IMR-90 (cell line): ENCODE measurements around the gene GPC6. TPM values are rescaled to one million over a fixed set of nuclear protein-coding genes. Genes with fewer than 3 reads are reported as not detected.

Experiments used
- ATAC-seq: fragments of 200-7000 bp; cut with Tn5 transposase; 2 replicates; pipeline ENCODE4 v1.9.1; 2020; ENCODE audit warnings: low read depth, mild to moderate bottlenecking, moderate library complexity
- BruUV-seq: library from RNA; stranded (reverse); fragments of 400-500 nt; replicated peaks from 2 replicates; lab custom pipeline; 2021; lab: Mats Ljungman, UMichigan
- CTCF ChIA-PET: fragments of 300-600 bp; formaldehyde crosslinking; extraction: SDS; loops from one replicate; lab custom pipeline; 2021; ENCODE audit warnings: antibody characterized with exemption; lab: Yijun Ruan, JAX
- POLR2A ChIA-PET: fragments of 300-600 bp; sonication (Branson Sonifier 250); formaldehyde crosslinking; loops from one replicate; lab custom pipeline; 2022; ENCODE audit warnings: antibody characterized with exemption; ENCODE audit not compliant: unreplicated experiment; lab: Charles Lee
- DNase-seq: peaks from one replicate; pipeline ENCODE4 v3.0.0; 2013
- H2AFZ ChIP-seq: replicated peaks from 2 replicates; pipeline ENCODE3; 2013; ENCODE audit warnings: low read length, mild to moderate bottlenecking; ENCODE audit not compliant: poor library complexity
- H2AK5ac ChIP-seq: 2 replicates; pipeline ENCODE4 v1.6.1; 2013; ENCODE audit warnings: low read depth, low read length, inconsistent platforms
- H2AK9ac ChIP-seq: replicated peaks from 2 replicates; pipeline ENCODE3; 2013; ENCODE audit warnings: mild to moderate bottlenecking, low read depth, low read length, moderate library complexity; ENCODE audit not compliant: poor library complexity
- H2BK120ac ChIP-seq: 2 replicates; pipeline ENCODE4 v1.6.1; 2013; ENCODE audit warnings: low read depth, low read length, inconsistent platforms
- H2BK15ac ChIP-seq: 3 replicates; pipeline ENCODE4 v1.6.1; 2013; ENCODE audit warnings: low read depth, low read length, inconsistent platforms
- H2BK20ac ChIP-seq: 2 replicates; pipeline ENCODE4 v1.6.1; 2013; ENCODE audit warnings: low read depth, mild to moderate bottlenecking, inconsistent platforms, low read length, moderate library complexity
- H2BK5ac ChIP-seq: 2 replicates; pipeline ENCODE4 v1.6.1; 2013; ENCODE audit warnings: mild to moderate bottlenecking, low read depth, low read length, inconsistent platforms; ENCODE audit not compliant: poor library complexity, severe bottlenecking
- H3K14ac ChIP-seq: replicated peaks from 2 replicates; pipeline ENCODE4 v1.6.1; 2013; ENCODE audit warnings: low read depth, low read length, inconsistent platforms
- H3K18ac ChIP-seq: 2 replicates; pipeline ENCODE4 v1.6.1; 2013; ENCODE audit warnings: low read depth, low read length, control low read depth
- H3K23ac ChIP-seq: 2 replicates; pipeline ENCODE4 v1.6.1; 2013; ENCODE audit warnings: low read depth, low read length, inconsistent platforms
- H3K27ac ChIP-seq: 2 replicates; pipeline ENCODE4 v1.5.1; 2013; ENCODE audit warnings: mild to moderate bottlenecking, control low read depth, low read length; ENCODE audit not compliant: insufficient read depth
- H3K27me3 ChIP-seq: 2 replicates; pipeline ENCODE4 v1.6.1; 2013; ENCODE audit warnings: low read length; ENCODE audit not compliant: control insufficient read depth, insufficient read depth
- H3K36me3 ChIP-seq: 2 replicates; pipeline ENCODE4 v1.6.1; 2013; ENCODE audit warnings: low read length, mixed read lengths; ENCODE audit not compliant: control insufficient read depth, insufficient read depth
- H3K4ac ChIP-seq: 2 replicates; pipeline ENCODE4 v1.6.1; 2013; ENCODE audit warnings: low read depth, low read length, inconsistent platforms
- H3K4me1 ChIP-seq: 2 replicates; pipeline ENCODE4 v1.6.1; 2013; ENCODE audit warnings: low read length, mixed read lengths; ENCODE audit not compliant: control insufficient read depth, insufficient read depth
- H3K4me2 ChIP-seq: 2 replicates; pipeline ENCODE4 v1.6.1; 2013; ENCODE audit warnings: low read depth, mild to moderate bottlenecking, control low read depth, low read length, moderate library complexity
- H3K4me3 ChIP-seq: 2 replicates; pipeline ENCODE4 v1.5.1; 2013; ENCODE audit warnings: low read depth, mild to moderate bottlenecking, control low read depth, low read length, moderate library complexity; ENCODE audit not compliant: insufficient read depth
- H3K56ac ChIP-seq: 2 replicates; pipeline ENCODE4 v1.6.1; 2013; ENCODE audit warnings: low read length, inconsistent platforms; ENCODE audit not compliant: insufficient read depth; ENCODE audit errors: extremely low read depth
- H3K79me1 ChIP-seq, 2 experiments: 2 replicates each; pipeline ENCODE4 v1.6.1; 2013; ENCODE audit warnings: low read length in 2 of 2, inconsistent platforms in 1 of 2, low read depth in 1 of 2
- H3K9ac ChIP-seq: 2 replicates; pipeline ENCODE4 v1.6.1; 2013; ENCODE audit warnings: low read depth, low read length, control low read depth
- H3K9me1 ChIP-seq: 2 replicates; pipeline ENCODE4 v1.6.1; 2013; ENCODE audit warnings: low read length, inconsistent platforms; ENCODE audit not compliant: insufficient read depth
- H3K9me3 ChIP-seq: 2 replicates; pipeline ENCODE4 v1.6.1; 2013; ENCODE audit warnings: low read length; ENCODE audit not compliant: control insufficient read depth, insufficient read depth
- H4K20me1 ChIP-seq: 2 replicates; pipeline ENCODE4 v1.6.1; 2013; ENCODE audit warnings: low read length, inconsistent platforms; ENCODE audit not compliant: insufficient read depth
- H4K5ac ChIP-seq: 2 replicates; pipeline ENCODE4 v1.6.1; 2013; ENCODE audit warnings: mild to moderate bottlenecking, low read depth, low read length, control low read depth
- H4K8ac ChIP-seq, 2 experiments: 2 replicates each; pipeline ENCODE4 v1.6.1; 2013; ENCODE audit warnings: low read depth in 2 of 2, low read length in 2 of 2, control low read depth in 1 of 2, inconsistent platforms in 1 of 2
- H4K91ac ChIP-seq: 2 replicates; pipeline ENCODE4 v1.6.1; 2013; ENCODE audit warnings: low read depth, low read length, inconsistent platforms; ENCODE audit not compliant: insufficient read depth
- BHLHE40 ChIP-seq: fragments of 150-350 bp; IDR thresholded peaks from 2 replicates; pipeline ENCODE4 v1.6.1; 2016; ENCODE audit warnings: mild to moderate bottlenecking, low read depth, low read length
- CEBPB ChIP-seq: IDR thresholded peaks from 2 replicates; pipeline ENCODE4 v1.6.1; 2012; ENCODE audit warnings: low read depth, low read length, improper control_type of control experiment
- CHD1 ChIP-seq: IDR thresholded peaks from 2 replicates; pipeline ENCODE4 v1.6.1; 2012; ENCODE audit warnings: low read depth, low read length, improper control_type of control experiment
- CTCF ChIP-seq: conservative IDR thresholded peaks from 2 replicates; pipeline ENCODE4 v1.5.1; 2012; ENCODE audit warnings: mild to moderate bottlenecking, low read depth, low read length, improper control_type of control experiment
- ELK1 ChIP-seq: fragments of 150-350 bp; IDR thresholded peaks from 2 replicates; pipeline ENCODE4 v1.6.1; 2016; ENCODE audit warnings: low read depth, mild to moderate bottlenecking, low read length, moderate library complexity, borderline replicate concordance
- FOS ChIP-seq: fragments of 150-350 bp; IDR thresholded peaks from 2 replicates; pipeline ENCODE4 v1.6.1; 2016; ENCODE audit warnings: low read depth, low read length
- MAFK ChIP-seq: IDR thresholded peaks from 2 replicates; pipeline ENCODE4 v1.6.1; 2012; ENCODE audit warnings: low read depth, low read length, improper control_type of control experiment
- MAZ ChIP-seq: IDR thresholded peaks from 2 replicates; pipeline ENCODE4 v1.6.1; 2012; ENCODE audit warnings: low read depth, mild to moderate bottlenecking, low read length, improper control_type of control experiment, moderate library complexity, borderline replicate concordance
- MXI1 ChIP-seq: IDR thresholded peaks from 2 replicates; pipeline ENCODE4 v1.6.1; 2012; ENCODE audit warnings: low read depth, mild to moderate bottlenecking, low read length, moderate library complexity, borderline replicate concordance
- NFE2L2 ChIP-seq: fragments of 150-350 bp; IDR thresholded peaks from 2 replicates; pipeline ENCODE4 v1.6.1; 2016; ENCODE audit warnings: low read depth, mild to moderate bottlenecking, low read length
- POLR2A ChIP-seq: IDR thresholded peaks from 2 replicates; pipeline ENCODE4 v1.6.1; 2012; ENCODE audit warnings: mild to moderate bottlenecking, low read depth, low read length
- RAD21 ChIP-seq: IDR thresholded peaks from 2 replicates; pipeline ENCODE4 v1.6.1; 2012; ENCODE audit warnings: low read length, improper control_type of control experiment
- RCOR1 ChIP-seq: IDR thresholded peaks from 2 replicates; pipeline ENCODE4 v1.6.1; 2012; ENCODE audit warnings: mild to moderate bottlenecking, low read length, improper control_type of control experiment; ENCODE audit not compliant: insufficient replicate concordance
- RFX5 ChIP-seq: IDR thresholded peaks from 2 replicates; pipeline ENCODE4 v1.8.0; 2012; ENCODE audit warnings: low read depth, mild to moderate bottlenecking, low read length, moderate library complexity
- SMC3 ChIP-seq: fragments of 150-350 bp; IDR thresholded peaks from 2 replicates; pipeline ENCODE4 v1.6.1; 2016; ENCODE audit warnings: low read depth, mild to moderate bottlenecking, antibody characterized with exemption, low read length, moderate library complexity
- USF2 ChIP-seq: fragments of 150-350 bp; IDR thresholded peaks from 2 replicates; pipeline ENCODE4 v1.6.1; 2017; ENCODE audit warnings: mild to moderate bottlenecking, antibody characterized with exemption, low read length, low read depth
- WGBS, 2 experiments: methylation state at CpG; one replicate each; pipeline versions ENCODE4 v1.1.5 to v1.1.7; 2013; ENCODE audit warnings: missing lambda C conversion rate in 2 of 2; ENCODE audit not compliant: insufficient read length in 1 of 2; ENCODE audit errors: extremely low coverage in 2 of 2; 5-methylcytosine and 5-hydroxymethylcytosine counted together
- dilution Hi-C: fragments of 300-500 bp; cut with HindIII; formaldehyde crosslinking; loops from one replicate; pipeline ENCODE4 v1.14.3; 2018; ENCODE audit warnings: low sequenced_read_pairs; ENCODE audit not compliant: unreplicated experiment
- in situ Hi-C: fragments of 300-500 bp; cut with MboI; formaldehyde crosslinking; loops from 3 replicates; pipeline ENCODE4 v1.14.3; 2019; ENCODE audit warnings: low sequenced_read_pairs, inconsistent platforms, mixed read lengths
- intact Hi-C: fragments of 100-400 bp; cut with micrococcal nuclease; formaldehyde crosslinking; loops from 2 replicates; pipeline ENCODE4 v1.10.0; 2022
- polyA plus RNA-seq, 3 experiments: library from polyadenylated mRNA; depleted of rRNA; stranded (reverse); fragments of >200 nt; gene quantifications; 2 replicates each; pipeline ENCODE4 v1.2.3, GENCODE V29; 2012; ENCODE audit warnings: low replicate concordance in 1 of 3
- total RNA-seq: library from RNA; depleted of rRNA; stranded (reverse); fragments of >200 nt; gene quantifications from 2 replicates; pipeline ENCODE4 v1.2.3, GENCODE V29; 2012

GPC6 gene
- total and polyA plus RNA-seq, 2 of the 4 experiments (the other 2 are of a cell fraction) = 14.9 to 39.4 TPM

- Histone ChIP-seq H2AK9ac (no peak overlapping the region), H3K4me3 (no peak overlapping the region), H3K4ac (no peak overlapping the region), H3K14ac (no peak overlapping the region), H3K9ac (no peak overlapping the region), H3K4me1 (no peaks in the 10 kb centered on the region), H3K23ac (no peak overlapping the region), H2BK120ac (no peak overlapping the region), H3K9me1 (no peaks in the 10 kb centered on the region), H3K27ac (no peak overlapping the region), H3K56ac (no peak overlapping the region), H2AK5ac (no peak overlapping the region), H2AFZ (no peak overlapping the region), H3K79me1 (no peaks in the 10 kb centered on the region), H3K4me2 (no peak overlapping the region), H2BK20ac (no peak overlapping the region), H4K20me1 (no peaks in the 10 kb centered on the region), H3K36me3 (no peaks in the 10 kb centered on the region), H3K18ac (no peak overlapping the region), H2BK15ac (no peak overlapping the region), H4K8ac (no peak overlapping the region), H4K91ac (no peak overlapping the region), H3K27me3 (no peaks in the 10 kb centered on the region), H3K9me3 (peaks cover 3% of the 10 kb centered on the region), H2BK5ac (no peak overlapping the region), H4K5ac (no peak overlapping the region)
- in situ Hi-C loops (no loop called here), intact Hi-C loops (no loop called here), dilution Hi-C loops (no loop called here)
- no peak for TF ChIP-seq CHD1
- no peak for TF ChIP-seq MAFK
- no peak for TF ChIP-seq BHLHE40
- TF ChIP-seq NFE2L2 = no peak
- no peak for TF ChIP-seq RFX5
- TF ChIP-seq SMC3 = no peak
- no peak for TF ChIP-seq RAD21
- TF ChIP-seq ELK1 = no peak
- no peak for TF ChIP-seq RCOR1
- TF ChIP-seq CTCF = no peak
- TF ChIP-seq POLR2A = no peak
- no peak for TF ChIP-seq MAZ
- TF ChIP-seq USF2 = no peak
- no peak for TF ChIP-seq CEBPB
- no peak for TF ChIP-seq FOS
- no peak for TF ChIP-seq MXI1
- ChIA-PET POLR2A (no interaction called here), CTCF (no interaction called here)
- DNase-seq (no peak), ATAC-seq (no peak)
- 100% methylated on average over 1 of the region's 5 CpGs; no CpG with 5 or more reads in 1 of the 2 experiments for WGBS, 2 experiments
- no TSS peak for BruUV-seq
These were observed 755.7 kb downstream of the GPC6 start for GRCh38 chr13:93982179-93982918.
